Stimulated activated memory B cell treated with anti-CD40 and anti-IgM and Interleukin-4, amounts not matched to agents 10 μg/mL and 1 μg/mL and 100 μg/mL, for 72 hours (primary cell): Measurements from ENCODE around the gene ZNF618.

Source experiments
- ATAC-seq: fragments of 150-1000 bp; cut with Tn5 transposase; 2 replicates; pipeline ENCODE4 v1.10.0; 2021
- H3K27ac Mint-ChIP-seq: one replicate; pipeline ENCODE4 v1.8.0; 2022; ENCODE audit warnings: mild to moderate bottlenecking, mixed read lengths
- H3K27me3 Mint-ChIP-seq: one replicate; pipeline ENCODE4 v1.8.0; 2022; ENCODE audit warnings: mixed read lengths
- H3K36me3 Mint-ChIP-seq: one replicate; pipeline ENCODE4 v1.8.0; 2022; ENCODE audit warnings: mixed read lengths
- H3K4me1 Mint-ChIP-seq: one replicate; pipeline ENCODE4 v1.8.0; 2022; ENCODE audit warnings: mixed read lengths
- H3K4me3 Mint-ChIP-seq: one replicate; pipeline ENCODE4 v1.8.0; 2022; ENCODE audit warnings: mild to moderate bottlenecking, moderate library complexity, mixed read lengths
- H3K9me3 Mint-ChIP-seq: one replicate; pipeline ENCODE4 v1.8.0; 2022; ENCODE audit warnings: mixed read lengths

Gene ZNF618

GRCh38 chr9:113948891-113949570 lies 72.9 kb downstream of the ZNF618 start:
- H3K27me3 Mint-ChIP-seq: peaks cover 9% of the 10 kb centered on the region

GRCh38 chr9:113949571-113950078 lies 73.5 kb downstream of the ZNF618 start:
- no peaks in the 10 kb centered on the region for H3K9me3 Mint-ChIP-seq

More at GRCh38 chr9:113948891-113949570, 72.9 kb downstream of the ZNF618 start:
- ATAC-seq: no peak
- no peaks in the 10 kb centered on the region for H3K9me3 Mint-ChIP-seq
- H3K27ac Mint-ChIP-seq: no peak overlapping the region
- H3K4me1 Mint-ChIP-seq: no peaks in the 10 kb centered on the region
- no peaks in the 10 kb centered on the region for H3K36me3 Mint-ChIP-seq
- H3K4me3 Mint-ChIP-seq: no peak overlapping the region

GRCh38 chr9:113950195-113951031 lies 74.3 kb downstream of the ZNF618 start:
- no peaks in the 10 kb centered on the region for H3K36me3 Mint-ChIP-seq
- no peaks in the 10 kb centered on the region for H3K9me3 Mint-ChIP-seq
- no peak for ATAC-seq
- H3K27me3 Mint-ChIP-seq: peaks cover 9% of the 10 kb centered on the region
- H3K4me1 Mint-ChIP-seq: no peaks in the 10 kb centered on the region
- no peak overlapping the region for H3K4me3 Mint-ChIP-seq
- H3K27ac Mint-ChIP-seq: no peak overlapping the region

More at GRCh38 chr9:113949571-113950078, 73.5 kb downstream of the ZNF618 start:
- Mint-ChIP-seq H3K36me3 (no peaks in the 10 kb centered on the region), H3K27me3 (peaks cover 9% of the 10 kb centered on the region), H3K4me3 (no peak overlapping the region), H3K27ac (no peak overlapping the region), H3K4me1 (no peaks in the 10 kb centered on the region)
- ATAC-seq: no peak

- Mint-ChIP-seq H3K36me3 (no peaks in the 10 kb centered on the region), H3K27me3 (peaks cover 9% of the 10 kb centered on the region), H3K4me1 (no peaks in the 10 kb centered on the region), H3K4me3 (no peak overlapping the region), H3K27ac (no peak overlapping the region), H3K9me3 (no peaks in the 10 kb centered on the region)
- ATAC-seq: no peak
Observed at GRCh38 chr9:113951032-113951372, 74.9 kb downstream of the ZNF618 start.

- H3K4me3 Mint-ChIP-seq: no peak overlapping the region
- peaks cover 9% of the 10 kb centered on the region for H3K27me3 Mint-ChIP-seq
- H3K4me1 Mint-ChIP-seq: no peaks in the 10 kb centered on the region
- no peaks in the 10 kb centered on the region for H3K36me3 Mint-ChIP-seq
- no peak overlapping the region for H3K27ac Mint-ChIP-seq
- no peak for ATAC-seq
- no peaks in the 10 kb centered on the region for H3K9me3 Mint-ChIP-seq
Observed at GRCh38 chr9:113952676-113953075, 76.6 kb downstream of the ZNF618 start.

- Mint-ChIP-seq H3K4me1 (no peaks in the 10 kb centered on the region), H3K27me3 (peaks cover 9% of the 10 kb centered on the region), H3K9me3 (no peaks in the 10 kb centered on the region), H3K27ac (no peak overlapping the region), H3K4me3 (no peak overlapping the region), H3K36me3 (no peaks in the 10 kb centered on the region)
- no peak for ATAC-seq
Observed at GRCh38 chr9:113953531-113953930, 77.4 kb downstream of the ZNF618 start.

- Mint-ChIP-seq H3K9me3 (no peaks in the 10 kb centered on the region), H3K27me3 (peaks cover 9% of the 10 kb centered on the region), H3K36me3 (no peaks in the 10 kb centered on the region), H3K4me3 (no peak overlapping the region), H3K4me1 (no peaks in the 10 kb centered on the region), H3K27ac (no peak overlapping the region)
- ATAC-seq: no peak
Observed at GRCh38 chr9:113954591-113954990, 78.5 kb downstream of the ZNF618 start.

- Mint-ChIP-seq H3K36me3 (no peaks in the 10 kb centered on the region), H3K27ac (no peak overlapping the region), H3K27me3 (peaks cover 8% of the 10 kb centered on the region), H3K4me3 (no peak overlapping the region), H3K9me3 (no peaks in the 10 kb centered on the region), H3K4me1 (no peaks in the 10 kb centered on the region)
- no peak for ATAC-seq
Observed at GRCh38 chr9:113955076-113955752, 79.1 kb downstream of the ZNF618 start.

GRCh38 chr9:113956901-113957300 lies 80.8 kb downstream of the ZNF618 start:
- Mint-ChIP-seq H3K27me3 (no peaks in the 10 kb centered on the region), H3K4me1 (no peaks in the 10 kb centered on the region), H3K27ac (no peak overlapping the region), H3K4me3 (no peak overlapping the region), H3K36me3 (no peaks in the 10 kb centered on the region), H3K9me3 (no peaks in the 10 kb centered on the region)
- ATAC-seq: no peak

GRCh38 chr9:113957351-113957750 lies 81.2 kb downstream of the ZNF618 start:
- Mint-ChIP-seq H3K27me3 (no peaks in the 10 kb centered on the region), H3K4me1 (no peaks in the 10 kb centered on the region), H3K9me3 (no peaks in the 10 kb centered on the region), H3K4me3 (no peak overlapping the region), H3K36me3 (no peaks in the 10 kb centered on the region), H3K27ac (no peak overlapping the region)
- no peak for ATAC-seq

- Mint-ChIP-seq H3K27me3 (no peaks in the 10 kb centered on the region), H3K27ac (no peak overlapping the region), H3K9me3 (no peaks in the 10 kb centered on the region), H3K36me3 (no peaks in the 10 kb centered on the region), H3K4me3 (no peak overlapping the region), H3K4me1 (no peaks in the 10 kb centered on the region)
- ATAC-seq: no peak
Observed at GRCh38 chr9:113957821-113958341, 81.8 kb downstream of the ZNF618 start.

- H3K4me3 Mint-ChIP-seq: no peak overlapping the region
- no peaks in the 10 kb centered on the region for H3K4me1 Mint-ChIP-seq
- no peaks in the 10 kb centered on the region for H3K36me3 Mint-ChIP-seq
- no peak for ATAC-seq
- H3K27ac Mint-ChIP-seq: no peak overlapping the region
- H3K27me3 Mint-ChIP-seq: no peaks in the 10 kb centered on the region
- H3K9me3 Mint-ChIP-seq: no peaks in the 10 kb centered on the region
Observed at GRCh38 chr9:113958556-113958955, 82.4 kb downstream of the ZNF618 start.

- H3K9me3 Mint-ChIP-seq: no peaks in the 10 kb centered on the region
- H3K36me3 Mint-ChIP-seq: no peaks in the 10 kb centered on the region
- no peak overlapping the region for H3K4me3 Mint-ChIP-seq
- H3K27ac Mint-ChIP-seq: no peak overlapping the region
- ATAC-seq: no peak
- no peaks in the 10 kb centered on the region for H3K4me1 Mint-ChIP-seq
- no peaks in the 10 kb centered on the region for H3K27me3 Mint-ChIP-seq
Observed at GRCh38 chr9:113960768-113961167, 84.7 kb downstream of the ZNF618 start.

GRCh38 chr9:113962396-113962795 lies 86.3 kb downstream of the ZNF618 start:
- ATAC-seq: no peak
- Mint-ChIP-seq H3K4me1 (no peaks in the 10 kb centered on the region), H3K36me3 (no peaks in the 10 kb centered on the region), H3K27me3 (no peaks in the 10 kb centered on the region), H3K9me3 (no peaks in the 10 kb centered on the region), H3K27ac (no peak overlapping the region), H3K4me3 (no peak overlapping the region)

- Mint-ChIP-seq H3K27ac (no peak overlapping the region), H3K36me3 (no peaks in the 10 kb centered on the region), H3K4me1 (no peaks in the 10 kb centered on the region), H3K4me3 (no peak overlapping the region), H3K9me3 (no peaks in the 10 kb centered on the region), H3K27me3 (no peaks in the 10 kb centered on the region)
- ATAC-seq: no peak
Observed at GRCh38 chr9:113963017-113963620, 87.0 kb downstream of the ZNF618 start.
